ENCODE results near the gene PLK5. TPM values are rescaled to one million over a fixed set of nuclear protein-coding genes. Genes with fewer than 3 reads are reported as not detected.
"Not testable (repeated sequence)": the region's sequence is repeated elsewhere in the genome, so short reads cannot be mapped to it uniquely, and the experiment has no call there.

Gene PLK5
- polyA plus RNA-seq, 1 donor from 2014 or later, result 3.6 TPM

- TF ChIP-seq POLR2AphosphoS5 (IDR thresholded peaks at IDR 0.05) (no peak), TAF1 (IDR thresholded peaks at IDR 0.05; ENCODE audit: low read depth) (no peak), RAD21 (conservative IDR thresholded peaks at IDR 0.05) (no peak)
Observed at GRCh38 chr19:1518471-1518870, 5.4 kb upstream of the PLK5 start.

GRCh38 chr19:1519802-1520201 is 4.1 kb upstream of the PLK5 start:
- H3K36me3 ChIP-seq (ENCODE audit: insufficient read depth, low read length); H4K20me1 ChIP-seq (ENCODE audit: insufficient read depth); H3K27ac ChIP-seq (ENCODE audit: low read length); H3K79me2 ChIP-seq (replicated peaks; ENCODE audit: insufficient read depth, low read length); H3K9ac ChIP-seq (ENCODE audit: low read length); H3K4me3 ChIP-seq (ENCODE audit: low read length); H2AFZ ChIP-seq (ENCODE audit: low read depth, low read length); H3K9me2 ChIP-seq (ENCODE audit: insufficient read depth, low read length); H3K4me2 ChIP-seq (ENCODE audit: low read length); H3F3A ChIP-seq (ENCODE audit: insufficient read depth, low read length, poor library complexity, severe bottlenecking); H3K9me3 ChIP-seq (ENCODE audit: low read length): not testable (repeated sequence)
- H3K27me3 ChIP-seq (ENCODE audit: insufficient read depth, low read depth, low read length), result peaks cover 19% of the 10 kb centered on the region

More at GRCh38 chr19:1518471-1518870, 5.4 kb upstream of the PLK5 start:
- no peaks in the 10 kb centered on the region for H3K36me3 ChIP-seq (ENCODE audit: insufficient read depth, low read length)
- H3K9me2 ChIP-seq (ENCODE audit: insufficient read depth, low read length), result no peaks in the 10 kb centered on the region
- H3K4me3 ChIP-seq (ENCODE audit: low read length), result no peak overlapping the region
- H4K20me1 ChIP-seq (ENCODE audit: insufficient read depth), result no peaks in the 10 kb centered on the region
- peaks cover 12% of the 10 kb centered on the region for H3K27me3 ChIP-seq (ENCODE audit: insufficient read depth, low read depth, low read length)
- no peaks in the 10 kb centered on the region for H3K9me3 ChIP-seq (ENCODE audit: low read length)
- H3K9ac ChIP-seq (ENCODE audit: low read length), result no peak overlapping the region
- H3K27ac ChIP-seq (ENCODE audit: low read length), result no peak overlapping the region
- H3F3A ChIP-seq (ENCODE audit: insufficient read depth, low read length, poor library complexity, severe bottlenecking), result no peaks in the 10 kb centered on the region
- H2AFZ ChIP-seq (ENCODE audit: low read depth, low read length), result no peak overlapping the region
- H3K79me2 ChIP-seq (replicated peaks; ENCODE audit: insufficient read depth, low read length), result no peaks in the 10 kb centered on the region
- no peak overlapping the region for H3K4me2 ChIP-seq (ENCODE audit: low read length)

- Histone ChIP-seq H3K27ac (ENCODE audit: low read length) (no peak overlapping the region), H3K79me2 (replicated peaks; ENCODE audit: insufficient read depth, low read length) (no peaks in the 10 kb centered on the region), H3F3A (ENCODE audit: insufficient read depth, low read length, poor library complexity, severe bottlenecking) (no peaks in the 10 kb centered on the region), H3K9ac (ENCODE audit: low read length) (no peak overlapping the region), H3K27me3 (ENCODE audit: insufficient read depth, low read depth, low read length) (peaks cover 24% of the 10 kb centered on the region), H2AFZ (ENCODE audit: low read depth, low read length) (no peak overlapping the region), H3K4me2 (ENCODE audit: low read length) (no peak overlapping the region), H3K9me3 (ENCODE audit: low read length) (no peaks in the 10 kb centered on the region), H4K20me1 (ENCODE audit: insufficient read depth) (no peaks in the 10 kb centered on the region), H3K4me3 (ENCODE audit: low read length) (no peak overlapping the region), H3K9me2 (ENCODE audit: insufficient read depth, low read length) (no peaks in the 10 kb centered on the region), H3K36me3 (ENCODE audit: insufficient read depth, low read length) (no peaks in the 10 kb centered on the region)
- TF ChIP-seq POLR2AphosphoS5 (IDR thresholded peaks at IDR 0.05) (no peak), EZH2 (IDR thresholded peaks at IDR 0.05; ENCODE audit: borderline replicate concordance, insufficient read depth, low read length, poor library complexity, severe bottlenecking) (no peak), SMC3 (conservative IDR thresholded peaks at IDR 0.05; ENCODE audit: poor library complexity) (no peak), REST (IDR thresholded peaks at IDR 0.05; ENCODE audit: borderline replicate concordance) (no peak), TAF1 (IDR thresholded peaks at IDR 0.05; ENCODE audit: low read depth) (no peak), MXI1 (conservative IDR thresholded peaks at IDR 0.05; ENCODE audit: poor library complexity, severe bottlenecking) (no peak), CTCF (IDR thresholded peaks at IDR 0.05; ENCODE audit: poor library complexity, severe bottlenecking) (no peak), RAD21 (conservative IDR thresholded peaks at IDR 0.05) (no peak), EP300 (conservative IDR thresholded peaks at IDR 0.05; ENCODE audit: poor library complexity, severe bottlenecking) (no peak)
Observed at GRCh38 chr19:1520203-1520780, 3.6 kb upstream of the PLK5 start.
